ENCODE measurements around the gene WDR90. TPM values are rescaled to one million over a fixed set of nuclear protein-coding genes. Genes with fewer than 3 reads are reported as not detected.

Gene WDR90
- polyA plus RNA-seq, 3 donors = 36.9 to 62.0 (median 48.4) TPM

DNA sequence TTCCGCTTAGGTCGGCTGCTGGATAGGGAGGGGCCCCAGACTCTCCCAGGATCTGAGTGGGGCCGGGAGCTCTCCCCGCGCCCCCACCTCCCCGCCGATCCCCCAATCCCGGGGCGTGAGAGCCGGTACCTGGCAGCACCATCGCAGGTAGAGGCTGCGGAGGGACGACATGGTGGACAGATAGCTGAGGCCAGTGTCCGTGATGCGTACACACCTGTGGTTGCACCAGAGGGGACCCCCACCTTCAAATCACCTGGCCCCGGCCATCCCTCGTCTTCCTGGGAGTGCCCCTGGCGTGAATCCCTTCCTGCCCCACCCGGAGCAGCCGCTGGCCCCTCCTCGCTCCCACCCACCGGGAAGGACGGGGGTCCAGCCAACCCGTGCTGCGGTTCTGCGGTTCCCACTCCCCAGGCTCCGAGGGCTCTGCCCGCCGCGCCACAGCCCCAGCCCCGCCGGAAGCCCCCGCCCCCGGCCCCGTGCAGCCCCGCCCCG lies 45.7 kb downstream of the WDR90 start:
- no peak for DNase-seq (ENCODE audit: extremely low read depth in 1 of 11, low read depth in 9 of 11, low spot score in 4 of 11)

DNA sequence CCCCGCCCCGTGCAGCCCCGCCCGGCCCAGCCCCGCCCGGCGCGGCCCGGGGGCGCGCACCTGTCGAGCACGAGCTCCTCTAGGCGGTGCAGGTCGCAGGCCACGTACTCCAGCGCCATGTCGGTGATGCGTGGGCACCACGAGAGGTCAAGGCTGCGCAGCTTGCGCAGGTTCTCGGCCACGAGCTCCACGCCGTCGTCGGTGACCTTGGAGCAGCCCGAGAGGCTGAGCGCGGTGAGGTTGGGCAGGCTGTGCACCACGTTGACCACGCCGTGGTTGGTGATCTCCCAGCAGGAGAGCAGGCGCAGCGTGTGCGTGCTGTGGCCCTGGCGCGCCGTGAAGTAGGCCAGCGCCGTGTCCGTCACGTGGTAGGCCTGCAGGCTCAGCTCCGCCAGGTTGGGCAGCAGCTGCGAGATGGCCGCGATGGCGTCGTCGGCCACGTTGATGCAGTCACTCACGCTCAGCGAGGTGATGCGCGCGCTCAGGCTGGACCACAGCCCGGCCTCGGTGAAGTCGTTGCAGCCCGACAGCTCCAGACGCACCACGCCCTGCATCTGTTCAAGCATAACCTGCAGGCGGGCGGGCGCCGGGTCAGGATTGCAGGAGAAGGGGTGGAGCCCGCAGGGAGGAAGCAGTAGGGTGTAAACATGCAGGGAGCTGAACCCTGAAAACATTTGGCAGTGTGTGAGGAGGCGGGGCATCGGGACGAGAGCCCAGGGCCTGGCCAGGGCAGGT lies 46.4 kb downstream of the WDR90 start:
- peak in 1 of 11 donors; percentile 53 for DNase-seq (ENCODE audit: extremely low read depth in 1 of 11, low read depth in 9 of 11, low spot score in 4 of 11)

DNA sequence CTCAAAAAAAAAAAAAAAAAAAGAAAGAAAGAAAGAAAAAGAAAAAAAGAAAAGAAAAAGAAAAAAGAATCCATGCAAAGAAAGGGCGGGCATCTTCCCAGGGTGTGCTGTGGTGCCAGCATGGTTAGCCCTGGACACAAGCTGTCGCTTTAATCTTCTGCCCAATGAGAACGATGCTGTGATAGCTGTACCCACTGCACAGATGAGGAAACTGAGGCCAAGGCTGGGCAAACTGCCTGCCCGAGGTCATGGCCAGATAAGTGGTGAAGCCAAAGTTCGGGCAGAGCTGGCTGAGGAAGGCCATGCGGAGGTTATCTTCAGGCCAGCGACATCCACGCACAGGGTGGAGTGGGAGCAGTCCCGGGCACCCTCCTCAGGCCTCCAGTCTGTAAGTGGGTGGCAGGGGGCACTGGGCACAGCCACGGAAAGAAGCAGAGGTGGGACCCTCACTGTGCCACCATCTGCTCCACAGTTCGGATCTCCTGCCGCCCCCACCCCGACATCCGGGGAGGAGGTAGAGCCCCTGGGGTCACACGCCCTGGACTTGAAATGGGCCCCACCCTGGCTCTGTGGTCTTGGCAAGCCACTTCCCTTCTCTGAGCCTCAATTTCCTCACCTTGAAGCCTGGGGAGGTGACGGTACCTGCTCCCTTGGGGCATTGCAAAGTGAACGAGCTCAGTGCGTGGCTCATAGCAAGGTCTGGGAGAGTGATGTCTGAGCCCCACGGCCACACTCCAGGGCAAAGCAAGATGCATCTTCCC lies 49.9 kb downstream of the WDR90 start:
- no peak for DNase-seq (ENCODE audit: extremely low read depth in 1 of 11, low read depth in 9 of 11, low spot score in 4 of 11)

DNA sequence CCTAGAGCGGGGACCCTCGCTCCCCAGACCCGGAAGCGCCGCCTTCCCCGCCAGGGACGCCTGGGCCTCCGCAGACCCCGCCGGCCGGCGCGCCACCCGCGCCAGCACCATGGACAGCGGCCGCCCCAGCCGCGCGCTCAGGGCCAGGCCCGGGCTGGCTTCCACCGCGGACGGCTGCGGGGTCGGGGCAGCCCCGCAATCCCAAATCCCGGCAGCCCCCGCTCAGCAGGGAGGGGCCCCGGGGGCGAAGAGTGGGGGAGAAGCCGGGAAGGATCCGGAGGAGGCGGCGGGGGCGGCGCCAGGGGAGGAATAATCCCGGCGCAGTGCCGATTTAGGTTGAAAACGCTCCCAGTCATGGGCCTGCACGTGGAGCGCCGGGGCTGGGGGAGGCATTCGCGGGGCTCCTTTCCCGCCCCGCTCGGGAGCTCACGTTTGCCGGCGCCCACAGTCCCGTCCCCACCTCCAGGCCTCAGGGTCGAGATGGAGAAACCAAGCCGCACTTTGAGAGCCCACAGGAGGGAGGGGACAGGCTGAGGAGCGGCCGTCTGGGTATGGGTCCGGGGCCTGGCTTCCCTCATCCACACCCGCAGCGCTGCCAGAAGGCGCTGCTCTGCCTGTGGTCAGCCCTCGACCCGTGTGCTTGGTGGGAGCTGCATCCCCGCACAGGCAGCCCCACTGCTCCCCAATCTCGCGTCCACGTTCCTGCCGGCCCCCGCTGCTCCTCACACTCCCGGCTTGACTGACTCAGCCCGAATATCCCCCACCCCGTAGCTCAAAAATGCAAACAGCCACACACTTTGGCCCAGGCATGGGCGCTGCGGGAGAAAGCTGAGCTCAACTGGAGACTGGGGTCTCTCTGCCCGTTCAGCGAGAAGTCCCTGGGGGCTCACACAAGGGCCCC lies 51.8 kb downstream of the WDR90 start:
- no peak for DNase-seq (ENCODE audit: extremely low read depth in 1 of 11, low read depth in 9 of 11, low spot score in 4 of 11)

DNA sequence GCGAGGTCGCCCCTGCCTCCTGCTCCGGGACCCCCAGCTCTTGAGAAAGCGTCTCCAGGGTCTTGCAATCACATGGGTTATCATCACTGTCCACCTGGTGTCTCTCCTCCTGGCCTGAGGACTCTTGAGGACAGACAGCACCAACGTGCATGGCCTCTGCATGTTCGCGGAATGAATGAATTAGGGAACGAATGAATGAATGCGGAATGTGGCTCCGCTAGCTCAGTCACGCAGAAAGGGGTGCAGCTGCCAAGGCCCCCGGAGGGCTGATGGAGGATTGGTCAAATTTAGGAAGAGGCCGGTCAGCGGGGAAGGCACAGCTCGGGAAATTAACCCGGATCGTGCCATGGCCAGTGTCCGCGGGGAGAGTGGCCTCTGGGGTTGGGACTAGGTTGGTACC lies 53.2 kb downstream of the WDR90 start:
- DNase-seq (ENCODE audit: extremely low read depth in 1 of 11, low read depth in 9 of 11, low spot score in 4 of 11) = no peak

DNA sequence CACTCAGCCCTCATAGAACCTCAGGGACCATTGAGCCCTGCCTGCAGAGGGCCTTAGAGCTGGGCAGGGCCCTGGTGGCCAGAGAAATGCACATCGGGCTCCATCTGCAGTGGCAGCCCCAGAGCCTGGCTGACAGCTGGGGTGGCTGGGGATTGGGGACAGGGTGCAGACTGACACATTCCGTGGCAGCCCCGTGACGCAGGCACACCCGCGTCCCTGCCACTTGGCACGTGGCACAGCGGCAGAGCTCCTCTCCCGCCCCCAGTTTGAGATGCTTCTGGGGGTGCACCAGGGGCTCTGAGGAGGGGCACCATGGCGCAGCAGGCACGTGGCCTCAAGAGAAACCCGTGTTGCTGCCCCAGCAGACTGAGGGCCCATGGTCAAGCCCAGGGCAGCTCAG lies 54.2 kb downstream of the WDR90 start:
- DNase-seq (ENCODE audit: extremely low read depth in 1 of 11, low read depth in 9 of 11, low spot score in 4 of 11) = no peak

DNA sequence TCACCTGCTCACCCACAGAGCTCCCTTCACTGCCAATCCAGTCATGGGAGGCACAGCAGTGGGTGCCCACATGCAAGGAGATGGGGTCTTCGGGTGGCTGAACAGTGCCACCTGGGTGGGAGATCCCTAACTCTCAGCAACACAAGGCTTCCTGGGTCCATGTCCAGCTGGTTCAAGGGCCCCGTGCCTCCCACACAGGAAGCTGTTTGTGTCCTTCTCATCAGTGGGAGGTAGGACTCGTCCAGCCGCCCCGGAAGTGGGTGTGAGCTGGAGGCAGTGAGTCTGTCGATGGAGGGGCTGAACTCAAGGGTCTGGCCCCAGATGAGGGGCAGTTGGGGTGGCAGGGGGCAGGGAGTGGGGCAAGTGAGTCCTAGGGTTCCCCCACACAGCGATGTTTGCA lies 54.9 kb downstream of the WDR90 start:
- DNase-seq (ENCODE audit: extremely low read depth in 1 of 11, low read depth in 9 of 11, low spot score in 4 of 11) = no peak

DNA sequence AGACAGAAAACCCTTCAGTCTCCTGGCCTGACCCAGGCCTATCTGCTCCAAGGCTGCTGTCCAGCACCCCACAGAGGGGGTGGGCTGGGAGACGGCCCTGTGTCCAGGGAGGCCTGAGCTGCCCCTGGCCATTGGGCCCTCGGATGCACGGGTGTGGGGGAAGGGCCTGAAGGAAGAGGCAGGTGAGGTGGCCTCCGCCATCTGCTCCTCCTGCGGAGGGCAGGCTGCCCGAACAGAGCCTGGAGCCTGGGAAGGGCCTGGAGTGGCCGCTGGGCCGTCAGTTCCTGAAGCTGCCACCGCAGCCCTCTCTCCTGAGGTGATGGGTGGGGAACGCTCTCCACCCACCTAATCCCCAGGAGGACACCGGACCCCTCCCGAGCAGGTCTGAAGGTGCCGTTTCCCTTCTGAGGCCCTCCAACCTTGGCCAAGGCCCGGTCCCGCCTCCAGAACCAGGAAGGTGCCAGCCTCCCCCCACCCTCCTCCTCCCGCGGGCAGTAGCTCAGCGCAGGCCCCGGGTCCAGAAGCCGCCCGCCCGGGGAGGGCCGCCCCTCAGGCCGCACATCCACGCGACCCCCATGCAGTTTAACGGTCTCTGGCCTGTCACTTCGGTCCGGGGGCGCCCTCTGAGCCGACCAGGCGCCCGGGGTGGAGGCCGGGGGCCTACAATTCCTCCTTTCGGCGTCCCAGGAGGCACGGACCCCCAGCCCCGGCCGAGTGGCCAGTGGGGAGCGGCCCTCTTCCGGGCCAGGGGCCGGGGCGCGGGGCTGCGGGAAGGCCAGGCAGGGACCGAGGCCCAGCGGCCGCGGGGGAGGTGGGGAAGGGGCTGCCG lies 55.6 kb downstream of the WDR90 start:
- no peak for DNase-seq (ENCODE audit: extremely low read depth in 1 of 11, low read depth in 9 of 11, low spot score in 4 of 11)

DNA sequence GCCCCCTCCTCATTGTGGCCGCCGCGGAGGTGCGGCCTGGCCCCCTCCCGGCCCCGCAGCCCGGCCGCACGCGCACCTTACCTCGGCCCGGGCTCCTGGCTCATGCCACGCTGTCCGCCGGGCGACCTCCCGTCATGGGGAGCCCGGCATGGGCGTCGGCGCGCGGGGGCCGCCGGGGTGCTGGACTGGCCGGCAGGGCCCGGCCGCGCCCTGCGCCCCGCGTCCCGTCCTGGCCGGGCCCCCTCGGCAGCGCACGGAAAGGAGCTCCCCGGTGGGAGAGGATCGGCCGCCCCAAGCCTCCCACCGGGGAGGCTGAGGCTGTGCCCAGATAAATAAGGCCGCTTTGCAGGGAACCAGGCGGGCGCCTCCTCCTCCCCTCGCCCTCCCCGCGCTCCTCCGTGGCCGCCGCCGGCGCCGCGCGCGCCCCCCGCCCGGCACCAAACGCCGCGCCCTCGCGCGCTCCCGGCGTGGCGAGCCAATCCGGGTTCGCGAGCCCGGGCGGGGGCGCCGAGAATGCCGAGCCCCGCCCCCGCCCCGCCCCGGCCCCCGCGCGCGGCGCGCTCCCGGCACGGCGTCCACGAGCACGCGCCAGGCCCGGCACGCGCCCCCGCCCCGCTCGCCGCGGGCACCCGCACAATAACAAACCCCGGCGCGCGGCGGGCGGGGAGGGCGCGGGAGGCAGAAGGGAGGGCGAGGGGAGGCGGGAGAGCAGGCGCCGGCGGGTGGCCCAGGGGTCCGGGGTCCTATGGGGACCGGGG lies 56.4 kb downstream of the WDR90 start, which contains the start of gene FBXL16:
TSS of gene FBXL16 (minus strand) at position 371 of the 758 bp plus-strand sequence. CDS start 8,396 bp downstream, outside the sequence.
- DNase-seq (ENCODE audit: extremely low read depth in 1 of 11, low read depth in 9 of 11, low spot score in 4 of 11) = no peak

DNA sequence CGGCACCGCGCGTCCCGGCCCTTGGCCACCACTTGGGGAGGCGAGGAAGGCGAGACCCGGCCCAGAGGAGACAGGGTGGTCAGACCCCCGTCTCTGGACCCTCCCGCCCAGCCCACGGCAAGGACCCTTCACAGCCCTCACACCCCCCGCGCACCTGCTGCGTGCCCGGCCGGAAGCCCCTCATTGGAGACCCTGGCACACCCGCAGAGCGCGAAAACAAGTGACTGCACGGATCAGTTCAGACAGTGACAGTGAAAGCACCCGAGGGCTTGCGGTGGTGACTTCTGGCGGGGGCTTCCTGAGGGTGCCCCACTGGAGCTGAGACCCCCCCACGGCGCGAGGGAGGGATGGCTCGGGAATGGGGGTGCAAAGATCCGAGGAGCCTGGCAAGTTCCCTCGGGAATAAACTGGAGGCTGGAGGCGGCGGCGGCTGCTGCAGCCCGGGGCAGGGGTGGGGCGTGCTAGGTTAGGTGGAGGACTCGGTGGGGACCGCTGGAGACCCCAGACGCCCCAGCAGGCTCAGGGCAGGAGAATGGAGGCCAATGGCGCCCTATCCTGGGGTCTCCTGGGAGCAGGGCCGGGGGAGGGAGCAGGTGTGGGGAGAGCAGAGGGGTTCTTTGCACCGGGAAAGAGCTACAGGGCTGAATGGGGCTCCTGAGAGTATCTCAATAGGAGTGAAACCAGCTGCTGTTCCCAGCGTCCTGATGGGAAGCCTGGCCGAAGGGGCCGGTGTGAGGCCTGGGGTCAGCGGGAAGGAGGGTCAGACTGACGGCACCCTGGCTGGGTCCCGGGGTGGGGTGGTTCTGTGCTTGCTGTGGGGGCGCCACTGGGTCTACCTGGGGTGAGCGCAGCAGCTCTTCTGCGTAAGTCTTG lies 57.3 kb downstream of the WDR90 start:
- DNase-seq (ENCODE audit: extremely low read depth in 1 of 11, low read depth in 9 of 11, low spot score in 4 of 11) = no peak

DNA sequence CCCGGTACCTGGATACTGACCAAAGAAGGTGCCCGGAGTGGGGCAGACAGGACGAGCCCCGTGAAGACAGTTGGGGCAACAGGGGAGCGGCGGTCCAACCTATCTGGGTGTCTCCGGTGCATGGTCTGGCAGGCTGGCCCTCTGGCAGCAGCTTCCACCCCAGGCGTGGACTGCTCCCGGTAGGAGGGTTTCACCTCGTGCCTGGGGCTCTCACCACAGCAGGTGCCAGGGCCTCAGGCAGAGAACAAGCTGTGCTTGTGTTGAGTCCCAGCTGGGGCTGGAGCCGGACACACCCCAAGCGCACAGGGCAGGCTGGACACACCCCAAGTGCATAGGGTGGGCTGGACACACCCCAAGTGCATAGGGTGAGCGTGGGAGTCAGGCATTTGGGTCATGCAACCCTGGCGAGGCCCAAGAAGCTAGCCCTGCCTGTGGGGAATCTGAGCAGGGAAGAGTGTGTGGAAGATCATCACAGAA lies 57.9 kb downstream of the WDR90 start:
- no peak for DNase-seq (ENCODE audit: extremely low read depth in 1 of 11, low read depth in 9 of 11, low spot score in 4 of 11)

DNA sequence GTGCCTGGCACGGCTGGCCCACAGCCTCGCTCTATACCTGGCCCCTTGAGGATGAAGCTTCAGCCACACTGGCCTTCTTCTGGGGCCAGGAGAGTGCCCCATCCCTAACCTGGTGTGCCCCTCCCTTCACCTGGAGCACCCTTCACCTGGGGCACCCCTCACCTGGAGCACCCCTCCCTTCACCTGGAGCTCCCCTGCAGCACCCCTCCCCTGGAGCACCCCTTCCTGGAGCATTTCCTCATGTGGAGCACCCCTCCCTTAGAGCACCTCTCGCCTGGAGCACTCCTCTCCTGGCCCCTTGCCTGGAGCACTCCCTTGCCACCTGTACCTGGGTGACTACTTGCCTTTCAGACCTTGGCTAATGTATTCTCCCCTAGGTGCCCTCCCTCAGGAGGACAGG lies 58.9 kb downstream of the WDR90 start:
- DNase-seq (ENCODE audit: extremely low read depth in 1 of 11, low read depth in 9 of 11, low spot score in 4 of 11) = no peak

DNA sequence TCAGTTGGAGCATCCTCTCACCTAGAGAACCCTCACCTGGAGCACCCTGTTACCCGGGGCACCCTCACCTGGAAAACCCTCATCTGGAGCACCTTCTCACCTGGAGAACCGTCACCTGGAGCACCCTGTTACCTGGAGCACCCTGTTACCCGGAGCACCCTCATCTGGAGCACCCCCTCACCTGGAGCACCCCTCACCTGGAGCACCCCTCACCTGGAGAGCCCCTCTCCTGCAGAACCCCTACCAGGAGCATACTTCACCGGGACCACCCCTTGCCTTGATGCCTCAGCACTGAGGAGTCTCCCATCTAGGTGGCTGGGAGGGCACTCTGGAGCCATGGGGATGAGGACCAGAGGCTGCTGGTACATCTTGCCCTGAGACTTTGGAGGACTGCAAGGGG lies 59.8 kb downstream of the WDR90 start:
- DNase-seq (ENCODE audit: extremely low read depth in 1 of 11, low read depth in 9 of 11, low spot score in 4 of 11) = no peak

DNA sequence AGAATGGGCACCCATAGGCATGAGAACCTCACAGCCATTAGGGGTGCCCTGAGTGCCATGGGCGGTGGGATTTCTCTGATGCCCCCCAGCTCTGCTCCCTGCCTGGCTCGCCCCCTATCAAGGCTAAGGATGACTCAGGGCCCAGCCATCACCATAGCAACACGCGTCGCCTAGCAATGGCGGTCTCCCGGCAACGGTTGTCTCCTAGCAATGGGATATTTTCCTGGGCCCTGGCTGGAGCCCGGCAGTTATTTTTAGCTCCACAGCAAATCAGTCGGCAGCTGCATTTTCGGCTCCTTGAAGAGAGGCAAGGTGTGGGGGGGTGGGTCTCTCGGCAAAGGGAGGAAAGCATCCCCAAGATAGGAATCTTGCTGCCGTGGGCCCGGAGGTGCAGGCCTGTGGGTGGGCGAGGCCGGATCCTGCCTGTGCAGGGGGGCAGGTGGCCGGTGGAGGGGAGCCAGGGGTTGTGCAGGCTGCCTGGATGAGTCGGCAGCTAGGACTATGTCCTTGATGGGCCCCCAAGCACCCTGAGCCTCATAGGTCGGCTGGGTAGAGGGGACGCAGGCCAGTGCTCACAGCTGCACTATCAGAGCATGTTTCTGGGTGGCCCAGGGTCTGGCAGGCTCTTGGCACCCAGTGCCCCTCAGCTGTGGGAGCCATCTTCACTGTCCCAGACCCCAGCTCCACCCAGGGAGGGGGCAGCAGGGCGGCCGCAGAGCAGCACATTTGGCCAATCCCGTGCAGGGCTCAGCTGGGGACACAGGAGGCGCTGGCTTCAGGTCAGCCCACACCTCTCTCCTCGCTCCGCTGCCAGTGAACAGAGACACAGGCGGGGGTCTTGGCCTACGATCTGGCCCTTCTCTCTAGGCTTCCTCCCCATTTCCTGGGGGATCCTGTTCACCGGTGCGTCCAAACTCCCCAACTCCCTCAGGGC lies 60.7 kb downstream of the WDR90 start:
- peak in 1 of 11 donors; percentile 55 for DNase-seq (ENCODE audit: extremely low read depth in 1 of 11, low read depth in 9 of 11, low spot score in 4 of 11)

DNA sequence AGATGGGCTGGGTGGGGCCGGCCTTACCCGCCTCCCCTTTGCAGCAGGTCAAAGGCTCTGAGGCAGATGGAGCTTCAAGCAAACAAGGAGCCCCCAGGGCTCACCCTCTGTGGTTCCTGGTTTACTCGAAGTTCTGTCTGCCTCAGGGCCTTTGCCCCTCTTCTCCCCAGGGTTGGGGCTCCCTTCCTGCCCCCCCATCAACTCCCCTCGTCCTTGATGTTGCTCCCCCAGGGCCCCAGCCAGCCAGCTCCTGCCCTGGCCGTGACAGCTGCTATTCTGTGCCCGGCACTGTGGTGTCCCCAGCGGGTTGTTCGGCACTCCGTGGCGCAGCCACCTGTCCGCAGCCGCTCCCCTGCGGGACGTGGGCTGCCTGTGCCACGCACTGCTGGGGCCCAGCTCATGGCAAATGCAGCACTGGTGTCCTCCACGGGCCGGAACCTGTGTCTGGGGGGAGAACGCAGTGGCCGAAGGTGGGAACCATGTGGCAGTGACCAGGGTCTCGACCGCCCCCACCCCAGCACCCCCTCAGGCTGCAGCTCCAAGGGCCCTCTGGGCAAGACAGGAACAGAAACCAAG lies 61.4 kb downstream of the WDR90 start:
- no peak for DNase-seq (ENCODE audit: extremely low read depth in 1 of 11, low read depth in 9 of 11, low spot score in 4 of 11)

All from renal cortex interstitium (tissue), 11 donors.